Measurements from ENCODE around the gene ORC2. TPM values are rescaled to one million over a fixed set of nuclear protein-coding genes. Genes with fewer than 3 reads are reported as not detected.

ORC2 gene
- total and polyA plus RNA-seq, 4 donors, result 5.6 to 35.6 (median 20.4) TPM

DNA sequence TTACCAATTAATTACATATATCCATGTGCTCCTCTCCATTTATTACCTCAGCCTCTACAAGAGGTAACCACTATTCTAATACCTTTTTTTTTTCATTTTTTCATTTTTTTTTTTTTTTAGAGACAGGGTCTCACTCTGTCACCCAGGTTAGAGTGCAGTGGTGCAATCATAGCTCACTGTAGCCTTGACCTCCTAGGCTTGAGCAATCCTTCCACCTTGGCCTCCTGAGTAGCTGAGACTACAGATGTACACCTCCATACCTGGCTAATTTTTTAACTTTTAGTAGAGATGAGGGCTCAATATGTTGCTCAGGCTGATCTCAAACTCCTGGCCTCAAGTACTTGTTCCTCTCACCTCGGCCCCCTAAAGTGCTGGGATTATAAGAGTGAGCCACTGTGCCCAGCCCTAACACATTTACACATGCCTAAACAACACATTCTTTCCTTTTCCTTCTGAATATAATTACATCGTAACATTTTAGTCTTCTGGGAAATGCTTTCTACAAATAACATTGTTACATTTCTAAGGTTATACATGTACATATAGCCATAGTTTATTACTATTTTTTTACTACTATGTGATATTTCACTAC, 85.1 kb downstream of the ORC2 start:
- 90 to 91% methylated on average over 2 of the region's 2 CpGs for WGBS, 2 donors

DNA sequence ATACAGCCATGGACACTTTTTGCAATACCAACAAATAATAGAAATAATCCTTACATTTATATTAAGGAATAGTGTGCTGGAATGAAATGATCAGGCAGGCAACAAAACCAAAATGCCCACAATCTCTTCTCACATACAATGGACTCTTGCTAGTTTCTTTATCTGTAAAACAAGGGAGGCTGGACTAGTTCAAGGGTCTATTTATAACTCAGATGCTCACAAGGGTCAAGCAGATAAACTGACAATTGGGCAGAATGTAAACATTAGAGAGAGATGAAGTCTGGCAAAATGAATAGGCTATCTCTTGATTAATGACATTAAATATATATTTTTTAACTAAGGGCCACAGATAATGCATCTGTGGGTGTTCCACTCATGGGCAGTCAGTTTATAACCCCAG, 86.0 kb downstream of the ORC2 start:
- Histone ChIP-seq H3K27ac (ENCODE audit: low read depth in 1 of 2, low read length in 2 of 2) (no peak overlapping the region), H3K27me3 (ENCODE audit: control insufficient read depth in 1 of 2, insufficient read depth in 2 of 2, low read length in 1 of 2) (no peaks in the 10 kb centered on the region), H3K4me3 (ENCODE audit: low read length in 2 of 2) (no peak overlapping the region), H3K36me3 (ENCODE audit: control insufficient read depth in 1 of 2, insufficient read depth in 2 of 2, low read length in 1 of 2) (peaks cover 0 to 5% of the 10 kb centered on the region in 2 donors), H3K9me3 (ENCODE audit: control insufficient read depth, low read length) (no peaks in the 10 kb centered on the region), H3K4me1 (ENCODE audit: control insufficient read depth in 1 of 2, insufficient read depth in 2 of 2, low read length in 2 of 2) (no peaks in the 10 kb centered on the region)
- DNase-seq, result no peak
- no peak for ATAC-seq (ENCODE audit: low FRiP score)
- intact Hi-C loops (cut with DNase I), result no loop called here

More for the DNA sequence above, 85.1 kb downstream of the ORC2 start:
- Histone ChIP-seq H3K4me1 (ENCODE audit: control insufficient read depth in 1 of 2, insufficient read depth in 2 of 2, low read length in 2 of 2) (no peaks in the 10 kb centered on the region), H3K9me3 (ENCODE audit: control insufficient read depth, low read length) (no peaks in the 10 kb centered on the region), H3K36me3 (ENCODE audit: control insufficient read depth in 1 of 2, insufficient read depth in 2 of 2, low read length in 1 of 2) (peaks cover 0 to 5% of the 10 kb centered on the region in 2 donors), H3K27me3 (ENCODE audit: control insufficient read depth in 1 of 2, insufficient read depth in 2 of 2, low read length in 1 of 2) (no peaks in the 10 kb centered on the region), H3K4me3 (ENCODE audit: low read length in 2 of 2) (no peak overlapping the region), H3K27ac (ENCODE audit: low read depth in 1 of 2, low read length in 2 of 2) (no peak overlapping the region)
- intact Hi-C loops (cut with DNase I), result no loop called here
- ATAC-seq (ENCODE audit: low FRiP score), result no peak
- no peak for DNase-seq

DNA sequence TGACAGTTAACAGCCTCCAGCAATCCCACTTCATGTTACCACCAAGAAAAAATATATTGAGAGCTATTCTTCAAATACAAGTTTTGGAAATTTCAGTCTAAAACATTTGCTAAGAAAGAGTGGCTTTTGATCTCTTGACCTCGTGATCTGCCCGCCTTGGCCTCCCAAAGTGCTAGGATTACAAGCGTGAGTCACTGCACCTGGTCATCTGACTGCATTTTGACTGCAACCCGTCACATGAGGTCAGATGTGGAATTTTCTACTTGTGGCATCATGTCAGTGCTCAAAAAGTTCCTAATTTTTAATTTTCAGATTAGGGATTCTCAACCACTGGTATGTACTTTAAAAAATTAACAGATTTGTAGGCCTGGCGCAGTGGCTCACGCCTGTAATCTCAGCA, 89.9 kb downstream of the ORC2 start:
- DNase-seq (no peak), ATAC-seq (ENCODE audit: low FRiP score) (no peak)
- intact Hi-C loops (cut with DNase I), result no loop called here
- Histone ChIP-seq H3K36me3 (ENCODE audit: control insufficient read depth in 1 of 2, insufficient read depth in 2 of 2, low read length in 1 of 2) (peaks cover 0 to 1% of the 10 kb centered on the region in 2 donors), H3K9me3 (ENCODE audit: control insufficient read depth, low read length) (no peaks in the 10 kb centered on the region), H3K27ac (ENCODE audit: low read depth in 1 of 2, low read length in 2 of 2) (no peak overlapping the region), H3K4me3 (ENCODE audit: low read length in 2 of 2) (no peak overlapping the region), H3K4me1 (ENCODE audit: control insufficient read depth in 1 of 2, insufficient read depth in 2 of 2, low read length in 2 of 2) (no peaks in the 10 kb centered on the region), H3K27me3 (ENCODE audit: control insufficient read depth in 1 of 2, insufficient read depth in 2 of 2, low read length in 1 of 2) (no peaks in the 10 kb centered on the region)
- 95 to 97% methylated on average over 6 of the region's 6 CpGs for WGBS, 2 donors

DNA sequence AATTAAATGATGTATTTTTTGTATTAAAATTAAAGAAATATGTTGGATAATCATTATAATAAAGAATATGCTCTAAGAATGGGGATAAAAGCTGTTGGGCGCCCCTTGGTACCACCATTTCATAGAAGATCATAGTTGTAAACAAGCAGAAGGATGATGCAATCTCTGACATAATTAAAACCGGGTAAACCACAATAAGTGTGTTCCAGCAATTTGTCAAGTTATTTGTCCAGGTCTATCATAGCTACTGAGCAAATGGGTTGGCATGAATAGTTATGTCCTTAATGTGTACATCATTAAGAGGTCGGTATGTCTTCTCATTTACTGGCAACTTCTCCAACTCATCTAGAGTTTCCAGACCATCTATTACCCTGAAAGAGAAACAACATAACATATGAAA, 92.3 kb downstream of the ORC2 start:
- peaks cover 0 to 1% of the 10 kb centered on the region in 2 donors for H3K36me3 ChIP-seq (ENCODE audit: control insufficient read depth in 1 of 2, insufficient read depth in 2 of 2, low read length in 1 of 2)
- no peak for ATAC-seq (ENCODE audit: low FRiP score)
- 86 to 92% methylated on average over 3 of the region's 3 CpGs for WGBS, 2 donors

DNA sequence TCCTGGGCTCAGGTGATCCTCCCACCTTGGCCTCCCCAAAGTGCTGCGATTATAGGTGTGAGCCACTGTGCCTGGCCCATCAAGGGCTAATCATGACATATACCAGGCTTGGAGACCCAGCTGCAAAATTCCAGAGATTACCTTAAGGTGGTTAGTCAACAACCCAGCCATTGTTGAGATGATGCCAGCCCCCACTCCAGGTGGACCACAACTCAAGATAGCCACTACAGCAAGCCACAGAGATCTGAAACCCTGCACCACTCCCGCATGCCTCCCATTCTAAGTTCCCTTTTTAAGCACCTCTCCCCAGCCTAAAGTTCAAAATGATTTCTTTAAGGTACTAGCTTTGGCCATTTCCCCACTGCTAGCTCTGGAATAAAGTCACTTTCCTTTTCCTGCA, 94.4 kb downstream of the ORC2 start:
- Histone ChIP-seq H3K4me3 (ENCODE audit: low read length in 2 of 2) (no peak overlapping the region), H3K4me1 (ENCODE audit: control insufficient read depth in 1 of 2, insufficient read depth in 2 of 2, low read length in 2 of 2) (no peaks in the 10 kb centered on the region), H3K27me3 (ENCODE audit: control insufficient read depth in 1 of 2, insufficient read depth in 2 of 2, low read length in 1 of 2) (no peaks in the 10 kb centered on the region), H3K36me3 (ENCODE audit: control insufficient read depth in 1 of 2, insufficient read depth in 2 of 2, low read length in 1 of 2) (no peaks in the 10 kb centered on the region), H3K27ac (ENCODE audit: low read depth in 1 of 2, low read length in 2 of 2) (no peak overlapping the region), H3K9me3 (ENCODE audit: control insufficient read depth, low read length) (no peaks in the 10 kb centered on the region)
- no peak for DNase-seq
- no peak for ATAC-seq (ENCODE audit: low FRiP score)
- intact Hi-C loops (cut with DNase I), result no loop called here
- WGBS, 2 donors, result 86% methylated on average over 2 of the region's 2 CpGs

More for the DNA sequence above, 92.3 kb downstream of the ORC2 start:
- intact Hi-C loops (cut with DNase I), result no loop called here
- Histone ChIP-seq H3K27ac (ENCODE audit: low read depth in 1 of 2, low read length in 2 of 2) (no peak overlapping the region), H3K4me1 (ENCODE audit: control insufficient read depth in 1 of 2, insufficient read depth in 2 of 2, low read length in 2 of 2) (no peaks in the 10 kb centered on the region), H3K9me3 (ENCODE audit: control insufficient read depth, low read length) (no peaks in the 10 kb centered on the region), H3K27me3 (ENCODE audit: control insufficient read depth in 1 of 2, insufficient read depth in 2 of 2, low read length in 1 of 2) (no peaks in the 10 kb centered on the region), H3K4me3 (ENCODE audit: low read length in 2 of 2) (no peak overlapping the region)
- DNase-seq, result no peak

DNA sequence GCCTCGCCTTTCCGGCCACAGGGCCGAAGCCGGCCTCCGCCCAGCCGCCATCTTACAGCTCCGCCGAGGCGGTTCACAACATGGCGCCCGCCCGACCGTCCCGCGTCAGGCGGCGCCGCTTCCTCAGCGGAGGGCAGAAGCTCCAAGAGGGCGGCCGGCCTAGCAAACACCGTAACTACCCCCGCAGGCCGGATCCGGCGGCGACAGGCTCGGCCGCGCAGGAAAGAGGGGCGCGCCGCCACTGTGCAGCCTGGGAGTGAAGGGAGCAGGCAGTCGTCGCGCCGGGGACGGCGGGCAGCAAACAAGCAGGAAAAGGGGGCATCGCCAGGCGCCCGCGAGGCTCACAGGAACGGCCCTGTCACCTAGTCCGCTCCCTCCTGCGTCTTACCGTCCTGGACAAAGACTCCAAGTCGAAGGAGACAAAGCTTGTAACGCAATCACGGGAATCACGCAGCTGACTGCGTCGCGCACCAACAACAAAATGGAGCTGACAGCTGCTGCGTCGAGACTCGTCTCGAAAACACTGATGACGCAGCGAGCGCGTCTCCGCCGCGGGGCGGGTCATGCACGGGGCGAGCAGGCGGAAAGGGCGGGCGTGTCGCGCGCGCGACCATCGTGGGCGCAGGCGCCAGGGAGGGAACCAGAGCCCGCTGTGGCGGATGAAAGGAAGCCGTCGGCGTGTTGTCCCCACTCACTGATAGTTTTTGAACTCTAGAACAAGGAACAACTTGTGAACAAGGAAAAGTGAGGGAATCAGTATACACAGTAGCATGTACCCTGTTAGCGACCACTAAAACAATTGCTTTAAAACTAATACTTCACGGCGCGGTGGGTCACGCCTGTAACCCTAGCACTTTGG, 99.1 kb downstream of the ORC2 start, which contains the start of gene CLK1:
CLK1 (minus strand) TSS at position 483 of the 859 bp plus-strand sequence. CDS start 2,796 bp downstream, outside the sequence.
- peak; percentile 99 to 100 for DNase-seq
- peak; percentile 96 for ATAC-seq (ENCODE audit: low FRiP score)
- 1% methylated on average over 84 to 89 of the region's 89 CpGs for WGBS, 2 donors
- Histone ChIP-seq H3K27ac (ENCODE audit: low read depth in 1 of 2, low read length in 2 of 2) (peak within 1 kb of the TSS; percentile 99 to 100), H3K36me3 (ENCODE audit: control insufficient read depth in 1 of 2, insufficient read depth in 2 of 2, low read length in 1 of 2) (no peaks in the 10 kb centered on the region), H3K4me3 (ENCODE audit: low read length in 2 of 2) (peak within 1 kb of the TSS; percentile 80 to 95), H3K4me1 (ENCODE audit: control insufficient read depth in 1 of 2, insufficient read depth in 2 of 2, low read length in 2 of 2) (no peaks in the 10 kb centered on the region), H3K27me3 (ENCODE audit: control insufficient read depth in 1 of 2, insufficient read depth in 2 of 2, low read length in 1 of 2) (no peaks in the 10 kb centered on the region), H3K9me3 (ENCODE audit: control insufficient read depth, low read length) (no peaks in the 10 kb centered on the region)
- intact Hi-C loops (cut with DNase I), result loop anchor here (5.0 kb wide), 2 partner anchors 52 to 152 kb away; partner anchors contain the start of gene BZW1 (in 2 of the 2)

DNA sequence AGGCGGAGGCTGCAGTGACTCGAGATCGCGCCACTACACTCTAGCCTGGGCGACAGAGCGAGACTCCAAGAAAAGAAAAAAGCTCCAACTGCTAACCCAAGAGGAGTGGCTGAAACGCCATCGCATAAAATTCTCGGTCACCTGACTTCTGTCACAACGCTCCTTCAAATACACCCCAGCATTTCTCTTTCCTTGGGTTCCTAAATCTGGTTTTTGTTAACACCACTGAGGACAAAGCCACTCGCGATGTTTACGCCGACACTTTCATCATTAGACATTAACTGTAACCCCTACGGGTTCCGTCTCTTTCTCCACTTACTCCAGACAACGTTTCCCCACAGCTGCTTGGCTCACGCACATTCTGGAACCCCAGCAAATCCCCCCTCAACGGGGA, 99.7 kb downstream of the ORC2 start:
- no peaks in the 10 kb centered on the region for H3K36me3 ChIP-seq (ENCODE audit: control insufficient read depth in 1 of 2, insufficient read depth in 2 of 2, low read length in 1 of 2)
- H3K4me1 ChIP-seq (ENCODE audit: control insufficient read depth in 1 of 2, insufficient read depth in 2 of 2, low read length in 2 of 2), result no peaks in the 10 kb centered on the region
- H3K4me3 ChIP-seq (ENCODE audit: low read length in 2 of 2), result peak overlapping the region; percentile 80 to 95
- DNase-seq (no peak), ATAC-seq (ENCODE audit: low FRiP score) (peak; percentile 4)
- intact Hi-C loops (cut with DNase I), result loop anchor here (5.0 kb wide), 2 partner anchors 51 to 151 kb away; partner anchors contain the start of gene BZW1 (in 2 of the 2)
- peak overlapping the region; percentile 99 to 100 for H3K27ac ChIP-seq (ENCODE audit: low read depth in 1 of 2, low read length in 2 of 2)
- 0% methylated on average over 19 of the region's 19 CpGs for WGBS, 2 donors
- H3K27me3 ChIP-seq (ENCODE audit: control insufficient read depth in 1 of 2, insufficient read depth in 2 of 2, low read length in 1 of 2), result no peaks in the 10 kb centered on the region
- H3K9me3 ChIP-seq (ENCODE audit: control insufficient read depth, low read length), result no peaks in the 10 kb centered on the region

DNA sequence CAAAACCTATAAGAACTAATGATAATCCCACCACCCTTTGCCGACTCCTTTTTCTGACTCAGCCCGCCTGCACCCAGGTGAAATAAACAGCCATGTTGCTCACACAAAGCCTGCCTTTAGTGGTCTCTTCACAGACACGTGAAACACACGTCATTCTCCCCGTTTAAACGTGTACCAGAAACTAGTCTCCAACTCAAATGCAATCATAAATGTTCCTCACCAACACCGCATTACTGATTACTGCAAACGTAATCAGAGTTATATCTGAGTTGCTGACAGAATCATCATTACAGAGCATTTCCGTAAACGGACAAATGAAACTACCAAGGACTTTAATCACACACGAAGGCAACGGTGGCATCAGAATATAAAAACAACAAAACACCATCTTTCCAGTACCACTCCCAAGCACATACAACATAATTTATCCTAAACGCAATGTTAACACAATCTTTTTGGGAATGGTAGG, 100.9 kb downstream of the ORC2 start:
- H3K36me3 ChIP-seq (ENCODE audit: control insufficient read depth in 1 of 2, insufficient read depth in 2 of 2, low read length in 1 of 2), result peaks cover 2 to 3% of the 10 kb centered on the region in 2 donors
- peak overlapping the region in 1 of 2 donors; percentile 32 for H3K27ac ChIP-seq (ENCODE audit: low read depth in 1 of 2, low read length in 2 of 2)
- no peak for ATAC-seq (ENCODE audit: low FRiP score)
- DNase-seq, result no peak
- intact Hi-C loops (cut with DNase I), result loop anchor here (5.0 kb wide), 2 partner anchors 50 to 150 kb away; partner anchors contain the start of gene BZW1 (in 2 of the 2)
- WGBS, 2 donors, result 0% methylated on average over 13 of the region's 13 CpGs
- H3K27me3 ChIP-seq (ENCODE audit: control insufficient read depth in 1 of 2, insufficient read depth in 2 of 2, low read length in 1 of 2), result no peaks in the 10 kb centered on the region
- H3K4me3 ChIP-seq (ENCODE audit: low read length in 2 of 2), result peak overlapping the region; percentile 80 to 95
- H3K9me3 ChIP-seq (ENCODE audit: control insufficient read depth, low read length), result no peaks in the 10 kb centered on the region
- peaks cover 0 to 3% of the 10 kb centered on the region in 2 donors for H3K4me1 ChIP-seq (ENCODE audit: control insufficient read depth in 1 of 2, insufficient read depth in 2 of 2, low read length in 2 of 2)
